AG09319 (cell line): Measurements from ENCODE around the gene MARCHF10.

ENCODE experiments used
- DNase-seq: peaks from one replicate; pipeline ENCODE4 v3.0.0-alpha.2; 2010; ENCODE audit warnings: low read depth; ENCODE audit errors: extremely low read depth
- CTCF ChIP-seq: IDR thresholded peaks from 2 replicates; pipeline ENCODE4 v1.5.1; 2011; ENCODE audit warnings: low read depth, mild to moderate bottlenecking, inconsistent platforms, low read length, moderate library complexity

MARCHF10 gene

GRCh38 chr17:62720126-62720850, 87.8 kb downstream of the MARCHF10 start:
- no peak; the same call in 1 of the 2 replicates for TF ChIP-seq CTCF
- no peak for DNase-seq

- DNase-seq: no peak
- no peak for TF ChIP-seq CTCF
These were observed 88.5 kb downstream of the MARCHF10 start for GRCh38 chr17:62719586-62719985.

- no peak for DNase-seq
- TF ChIP-seq CTCF: no peak
These were observed 89.7 kb downstream of the MARCHF10 start for GRCh38 chr17:62718429-62718828.

GRCh38 chr17:62717889-62718288, 90.2 kb downstream of the MARCHF10 start:
- no peak for DNase-seq
- no peak for TF ChIP-seq CTCF

- no peak for TF ChIP-seq CTCF
- DNase-seq: no peak
These were observed 90.6 kb downstream of the MARCHF10 start for GRCh38 chr17:62717589-62717855.

- TF ChIP-seq CTCF: no peak
- DNase-seq: no peak
These were observed 91.1 kb downstream of the MARCHF10 start for GRCh38 chr17:62716834-62717588.

- no peak for DNase-seq
- no peak for TF ChIP-seq CTCF
These were observed 92.2 kb downstream of the MARCHF10 start for GRCh38 chr17:62715882-62716390.
